SK-N-SH treated with all-trans-retinoic acid at 6 μM for 48 hours (cell line): ENCODE measurements around the gene ATXN3L.

Experiments
- ATAC-seq: fragments of 200-7000 bp; cut with Tn5 transposase; 3 replicates; pipeline ENCODE4 v1.9.1; 2020; ENCODE audit warnings: mild to moderate bottlenecking, moderate library complexity
- ARNTL ChIP-seq: fragments of 450-650 bp; formaldehyde crosslinking; IDR thresholded peaks from 2 replicates; pipeline ENCODE4 v1.5.0; 2020; ENCODE audit warnings: low read depth, mild to moderate bottlenecking, moderate library complexity, borderline replicate concordance
- BACH2 ChIP-seq: fragments of 250-450 bp; sonication (Bioruptor Pico); IDR thresholded peaks from 2 replicates; pipeline ENCODE4 v1.9.0; 2021; ENCODE audit warnings: mild to moderate bottlenecking, borderline replicate concordance
- GLIS3 ChIP-seq: fragments of 250-450 bp; sonication (Bioruptor Pico); IDR thresholded peaks from 2 replicates; pipeline ENCODE4 v1.5.0; 2020; ENCODE audit warnings: mild to moderate bottlenecking, moderate library complexity
- ISL1 ChIP-seq: fragments of 250-450 bp; sonication (Bioruptor Pico); IDR thresholded peaks from 2 replicates; pipeline ENCODE4 v2.1.2; 2022; ENCODE audit warnings: mild to moderate bottlenecking, moderate library complexity
- OSR1 ChIP-seq: fragments of 250-450 bp; sonication (Bioruptor Pico); IDR thresholded peaks from 2 replicates; pipeline ENCODE4 v1.8.0; 2022; ENCODE audit warnings: moderate library complexity, mild to moderate bottlenecking, inconsistent platforms
- PPARA ChIP-seq: fragments of 250-450 bp; sonication (Bioruptor Pico); IDR thresholded peaks from 2 replicates; pipeline ENCODE4 v1.5.0; 2020; ENCODE audit warnings: mild to moderate bottlenecking, borderline replicate concordance
- RARB ChIP-seq: fragments of 250-450 bp; sonication (Bioruptor Pico); IDR thresholded peaks from 2 replicates; pipeline ENCODE4 v1.8.0; 2021; ENCODE audit warnings: mild to moderate bottlenecking, moderate library complexity
- SNAI2 ChIP-seq: fragments of 250-450 bp; sonication (Bioruptor Pico); IDR thresholded peaks from 2 replicates; pipeline ENCODE4 v1.5.0; 2020; ENCODE audit warnings: mild to moderate bottlenecking, moderate library complexity
- TCF4 ChIP-seq: fragments of 250-450 bp; sonication (Bioruptor Pico); IDR thresholded peaks from 2 replicates; pipeline ENCODE4 v1.8.0; 2021; ENCODE audit warnings: mild to moderate bottlenecking, moderate library complexity, borderline replicate concordance
- ZC3H10 ChIP-seq: fragments of 250-450 bp; sonication (Bioruptor Pico); IDR thresholded peaks from 2 replicates; pipeline ENCODE4 v1.5.1; 2021; ENCODE audit warnings: mild to moderate bottlenecking, moderate library complexity
- ZFP3 ChIP-seq: fragments of 250-450 bp; sonication (Bioruptor Pico); IDR thresholded peaks from 2 replicates; pipeline ENCODE4 v1.5.0; 2020; ENCODE audit warnings: mild to moderate bottlenecking, moderate library complexity
- ZFP30 ChIP-seq: fragments of 450-650 bp; formaldehyde crosslinking; IDR thresholded peaks from 2 replicates; pipeline ENCODE4 v1.5.0; 2022; ENCODE audit warnings: mild to moderate bottlenecking, moderate library complexity
- ZNF565 ChIP-seq: fragments of 450-650 bp; formaldehyde crosslinking; conservative IDR thresholded peaks from 2 replicates; pipeline ENCODE4 v1.5.0; 2020; ENCODE audit warnings: low read depth, mild to moderate bottlenecking, moderate library complexity
- ZNF70 ChIP-seq: fragments of 450-650 bp; formaldehyde crosslinking; IDR thresholded peaks from 2 replicates; pipeline ENCODE4 v1.5.0; 2020; ENCODE audit warnings: mild to moderate bottlenecking, moderate library complexity
- ZNF8 ChIP-seq: fragments of 450-650 bp; formaldehyde crosslinking; IDR thresholded peaks from 2 replicates; pipeline ENCODE4 v1.5.0; 2020; ENCODE audit warnings: mild to moderate bottlenecking, moderate library complexity
- TF ChIP-seq, protein P1 (sequence below): fragments of 250-450 bp; sonication (Bioruptor Pico); IDR thresholded peaks from 2 replicates; pipeline ENCODE4 v1.8.0; 2020; ENCODE audit warnings: mild to moderate bottlenecking, moderate library complexity, borderline replicate concordance
- TF ChIP-seq, protein P2 (sequence below): fragments of 250-450 bp; sonication (Bioruptor Pico); IDR thresholded peaks from 2 replicates; pipeline ENCODE4 v1.8.0; 2021; ENCODE audit warnings: low read depth, mild to moderate bottlenecking, moderate library complexity, borderline replicate concordance
- TF ChIP-seq, protein P3 (sequence below): fragments of 250-450 bp; sonication (Bioruptor Pico); IDR thresholded peaks from 2 replicates; pipeline ENCODE4 v1.5.1; 2020; ENCODE audit warnings: low read depth, mild to moderate bottlenecking, moderate library complexity
- TF ChIP-seq, protein P4 (sequence below): fragments of 250-450 bp; sonication (Bioruptor Pico); IDR thresholded peaks from 2 replicates; pipeline ENCODE4 v1.5.0; 2020; ENCODE audit warnings: mild to moderate bottlenecking, moderate library complexity
- TF ChIP-seq, protein P5 (sequence below): fragments of 250-450 bp; sonication (Bioruptor Pico); IDR thresholded peaks from 2 replicates; pipeline ENCODE4 v1.5.1; 2021; ENCODE audit warnings: mild to moderate bottlenecking, moderate library complexity

Gene ATXN3L

DNA sequence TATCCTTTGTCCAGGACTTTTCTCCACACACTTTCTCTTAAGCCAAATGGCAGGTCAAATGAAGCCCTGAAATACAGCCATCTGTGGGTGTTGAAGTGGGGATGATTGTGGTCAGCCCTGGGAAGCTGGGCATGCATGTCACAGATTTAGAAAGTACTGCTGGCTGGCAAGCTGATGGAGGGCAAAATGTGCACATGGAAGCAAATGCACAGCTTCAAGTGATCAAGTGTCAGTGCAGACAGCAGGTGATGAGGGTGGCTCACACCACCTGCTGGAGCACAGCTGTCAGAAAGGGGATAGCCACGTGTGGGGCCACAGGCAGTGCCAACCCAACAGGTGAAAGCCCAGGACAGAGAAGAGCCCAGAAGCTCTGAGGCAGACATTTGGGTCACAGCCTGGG, 40.3 kb upstream of the ATXN3L start:
- TF ChIP-seq, protein P1, sequence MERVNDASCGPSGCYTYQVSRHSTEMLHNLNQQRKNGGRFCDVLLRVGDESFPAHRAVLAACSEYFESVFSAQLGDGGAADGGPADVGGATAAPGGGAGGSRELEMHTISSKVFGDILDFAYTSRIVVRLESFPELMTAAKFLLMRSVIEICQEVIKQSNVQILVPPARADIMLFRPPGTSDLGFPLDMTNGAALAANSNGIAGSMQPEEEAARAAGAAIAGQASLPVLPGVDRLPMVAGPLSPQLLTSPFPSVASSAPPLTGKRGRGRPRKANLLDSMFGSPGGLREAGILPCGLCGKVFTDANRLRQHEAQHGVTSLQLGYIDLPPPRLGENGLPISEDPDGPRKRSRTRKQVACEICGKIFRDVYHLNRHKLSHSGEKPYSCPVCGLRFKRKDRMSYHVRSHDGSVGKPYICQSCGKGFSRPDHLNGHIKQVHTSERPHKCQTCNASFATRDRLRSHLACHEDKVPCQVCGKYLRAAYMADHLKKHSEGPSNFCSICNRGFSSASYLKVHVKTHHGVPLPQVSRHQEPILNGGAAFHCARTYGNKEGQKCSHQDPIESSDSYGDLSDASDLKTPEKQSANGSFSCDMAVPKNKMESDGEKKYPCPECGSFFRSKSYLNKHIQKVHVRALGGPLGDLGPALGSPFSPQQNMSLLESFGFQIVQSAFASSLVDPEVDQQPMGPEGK (CRISPR knock-in tag) = no peak
- TF ChIP-seq OSR1 = no peak
- no peak for TF ChIP-seq GLIS3 (CRISPR knock-in tag)
- TF ChIP-seq ZNF70 (CRISPR knock-in tag) = no peak
- TF ChIP-seq PPARA (CRISPR knock-in tag) = no peak
- no peak for TF ChIP-seq SNAI2 (CRISPR knock-in tag)
- TF ChIP-seq ZC3H10 (CRISPR knock-in tag) = no peak
- TF ChIP-seq, all 23 proteins: peak for 0
- ATAC-seq = no peak

DNA sequence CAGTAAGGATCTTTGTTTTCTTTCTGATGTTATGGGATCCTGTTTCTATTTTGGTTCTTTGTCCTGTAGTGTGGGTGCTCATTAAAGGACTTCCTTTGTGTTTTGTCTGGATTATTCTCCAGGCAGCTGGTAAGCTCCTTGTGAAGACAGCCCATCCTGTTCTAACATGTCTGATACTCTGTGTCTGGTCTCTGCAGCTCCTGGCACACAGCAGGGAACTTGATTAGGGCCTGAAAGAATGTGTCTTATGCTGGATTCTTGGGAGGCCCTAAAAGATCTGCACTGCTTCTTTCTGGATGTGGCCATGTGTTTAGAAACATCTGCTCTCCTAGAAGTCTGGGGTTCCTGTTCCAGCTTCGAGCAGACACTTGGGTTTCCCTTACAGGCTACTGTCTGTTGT, 38.1 kb upstream of the ATXN3L start:
- TF ChIP-seq, protein P2, sequence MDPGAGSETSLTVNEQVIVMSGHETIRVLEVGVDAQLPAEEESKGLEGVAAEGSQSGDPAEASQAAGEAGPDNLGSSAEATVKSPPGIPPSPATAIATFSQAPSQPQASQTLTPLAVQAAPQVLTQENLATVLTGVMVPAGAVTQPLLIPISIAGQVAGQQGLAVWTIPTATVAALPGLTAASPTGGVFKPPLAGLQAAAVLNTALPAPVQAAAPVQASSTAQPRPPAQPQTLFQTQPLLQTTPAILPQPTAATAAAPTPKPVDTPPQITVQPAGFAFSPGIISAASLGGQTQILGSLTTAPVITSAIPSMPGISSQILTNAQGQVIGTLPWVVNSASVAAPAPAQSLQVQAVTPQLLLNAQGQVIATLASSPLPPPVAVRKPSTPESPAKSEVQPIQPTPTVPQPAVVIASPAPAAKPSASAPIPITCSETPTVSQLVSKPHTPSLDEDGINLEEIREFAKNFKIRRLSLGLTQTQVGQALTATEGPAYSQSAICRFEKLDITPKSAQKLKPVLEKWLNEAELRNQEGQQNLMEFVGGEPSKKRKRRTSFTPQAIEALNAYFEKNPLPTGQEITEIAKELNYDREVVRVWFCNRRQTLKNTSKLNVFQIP (CRISPR knock-in tag) = no peak
- no peak for TF ChIP-seq ZNF70 (CRISPR knock-in tag)
- no peak for TF ChIP-seq ZNF565 (CRISPR knock-in tag)
- TF ChIP-seq ZNF8 (CRISPR knock-in tag) = no peak
- no peak for TF ChIP-seq SNAI2 (CRISPR knock-in tag)
- no peak for TF ChIP-seq GLIS3 (CRISPR knock-in tag)
- no peak for TF ChIP-seq ISL1
- TF ChIP-seq, protein P3, sequence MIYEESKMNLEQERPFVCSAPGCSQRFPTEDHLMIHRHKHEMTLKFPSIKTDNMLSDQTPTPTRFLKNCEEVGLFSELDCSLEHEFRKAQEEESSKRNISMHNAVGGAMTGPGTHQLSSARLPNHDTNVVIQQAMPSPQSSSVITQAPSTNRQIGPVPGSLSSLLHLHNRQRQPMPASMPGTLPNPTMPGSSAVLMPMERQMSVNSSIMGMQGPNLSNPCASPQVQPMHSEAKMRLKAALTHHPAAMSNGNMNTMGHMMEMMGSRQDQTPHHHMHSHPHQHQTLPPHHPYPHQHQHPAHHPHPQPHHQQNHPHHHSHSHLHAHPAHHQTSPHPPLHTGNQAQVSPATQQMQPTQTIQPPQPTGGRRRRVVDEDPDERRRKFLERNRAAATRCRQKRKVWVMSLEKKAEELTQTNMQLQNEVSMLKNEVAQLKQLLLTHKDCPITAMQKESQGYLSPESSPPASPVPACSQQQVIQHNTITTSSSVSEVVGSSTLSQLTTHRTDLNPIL (CRISPR knock-in tag) = no peak
- no peak for TF ChIP-seq ZFP3
- no peak for TF ChIP-seq TCF4 (CRISPR knock-in tag)
- ATAC-seq = peak; percentile 91

DNA sequence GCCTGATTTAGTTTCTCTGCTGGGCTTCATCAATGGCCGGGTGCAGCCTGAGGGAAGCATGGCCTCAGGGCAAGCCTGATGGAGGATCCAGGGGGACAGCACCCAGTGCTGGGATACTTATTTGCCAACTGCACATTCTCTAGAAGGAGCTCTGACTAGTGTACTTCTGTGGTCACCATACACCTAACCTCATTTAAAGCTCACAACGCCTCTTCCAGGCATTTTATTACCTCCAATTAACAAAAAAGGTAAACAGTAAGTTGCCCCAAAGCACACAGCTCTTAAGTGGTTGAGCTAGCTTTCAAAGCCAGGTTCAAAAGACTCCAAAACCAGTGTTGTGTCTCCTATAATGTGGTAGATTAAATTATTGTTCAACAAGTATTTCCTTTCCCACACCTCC, 26.8 kb upstream of the ATXN3L start:
- TF ChIP-seq, protein P4, sequence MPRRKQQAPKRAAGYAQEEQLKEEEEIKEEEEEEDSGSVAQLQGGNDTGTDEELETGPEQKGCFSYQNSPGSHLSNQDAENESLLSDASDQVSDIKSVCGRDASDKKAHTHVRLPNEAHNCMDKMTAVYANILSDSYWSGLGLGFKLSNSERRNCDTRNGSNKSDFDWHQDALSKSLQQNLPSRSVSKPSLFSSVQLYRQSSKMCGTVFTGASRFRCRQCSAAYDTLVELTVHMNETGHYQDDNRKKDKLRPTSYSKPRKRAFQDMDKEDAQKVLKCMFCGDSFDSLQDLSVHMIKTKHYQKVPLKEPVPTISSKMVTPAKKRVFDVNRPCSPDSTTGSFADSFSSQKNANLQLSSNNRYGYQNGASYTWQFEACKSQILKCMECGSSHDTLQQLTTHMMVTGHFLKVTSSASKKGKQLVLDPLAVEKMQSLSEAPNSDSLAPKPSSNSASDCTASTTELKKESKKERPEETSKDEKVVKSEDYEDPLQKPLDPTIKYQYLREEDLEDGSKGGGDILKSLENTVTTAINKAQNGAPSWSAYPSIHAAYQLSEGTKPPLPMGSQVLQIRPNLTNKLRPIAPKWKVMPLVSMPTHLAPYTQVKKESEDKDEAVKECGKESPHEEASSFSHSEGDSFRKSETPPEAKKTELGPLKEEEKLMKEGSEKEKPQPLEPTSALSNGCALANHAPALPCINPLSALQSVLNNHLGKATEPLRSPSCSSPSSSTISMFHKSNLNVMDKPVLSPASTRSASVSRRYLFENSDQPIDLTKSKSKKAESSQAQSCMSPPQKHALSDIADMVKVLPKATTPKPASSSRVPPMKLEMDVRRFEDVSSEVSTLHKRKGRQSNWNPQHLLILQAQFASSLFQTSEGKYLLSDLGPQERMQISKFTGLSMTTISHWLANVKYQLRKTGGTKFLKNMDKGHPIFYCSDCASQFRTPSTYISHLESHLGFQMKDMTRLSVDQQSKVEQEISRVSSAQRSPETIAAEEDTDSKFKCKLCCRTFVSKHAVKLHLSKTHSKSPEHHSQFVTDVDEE (CRISPR knock-in tag) = no peak
- TF ChIP-seq TCF4 (CRISPR knock-in tag) = no peak
- TF ChIP-seq BACH2 (CRISPR knock-in tag) = no peak
- TF ChIP-seq, protein P1 (CRISPR knock-in tag) = no peak
- TF ChIP-seq RARB (CRISPR knock-in tag) = no peak
- TF ChIP-seq ZFP3 = no peak
- no peak for TF ChIP-seq ZC3H10 (CRISPR knock-in tag)
- no peak for TF ChIP-seq ZNF70 (CRISPR knock-in tag)
- TF ChIP-seq ZNF8 (CRISPR knock-in tag) = no peak
- TF ChIP-seq ARNTL (CRISPR knock-in tag) = no peak
- no peak for TF ChIP-seq ZNF565 (CRISPR knock-in tag)
- TF ChIP-seq, protein P3 (CRISPR knock-in tag) = no peak
- no peak for TF ChIP-seq OSR1
- TF ChIP-seq, protein P5, sequence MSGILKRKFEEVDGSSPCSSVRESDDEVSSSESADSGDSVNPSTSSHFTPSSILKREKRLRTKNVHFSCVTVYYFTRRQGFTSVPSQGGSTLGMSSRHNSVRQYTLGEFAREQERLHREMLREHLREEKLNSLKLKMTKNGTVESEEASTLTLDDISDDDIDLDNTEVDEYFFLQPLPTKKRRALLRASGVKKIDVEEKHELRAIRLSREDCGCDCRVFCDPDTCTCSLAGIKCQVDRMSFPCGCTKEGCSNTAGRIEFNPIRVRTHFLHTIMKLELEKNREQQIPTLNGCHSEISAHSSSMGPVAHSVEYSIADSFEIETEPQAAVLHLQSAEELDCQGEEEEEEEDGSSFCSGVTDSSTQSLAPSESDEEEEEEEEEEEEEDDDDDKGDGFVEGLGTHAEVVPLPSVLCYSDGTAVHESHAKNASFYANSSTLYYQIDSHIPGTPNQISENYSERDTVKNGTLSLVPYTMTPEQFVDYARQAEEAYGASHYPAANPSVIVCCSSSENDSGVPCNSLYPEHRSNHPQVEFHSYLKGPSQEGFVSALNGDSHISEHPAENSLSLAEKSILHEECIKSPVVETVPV (CRISPR knock-in tag) = no peak
- TF ChIP-seq PPARA (CRISPR knock-in tag) = no peak
- TF ChIP-seq ISL1 = no peak
- TF ChIP-seq ZFP30 (CRISPR knock-in tag) = no peak
- TF ChIP-seq SNAI2 (CRISPR knock-in tag) = no peak
- TF ChIP-seq GLIS3 (CRISPR knock-in tag) = no peak
- ATAC-seq = no peak
